ENCODE results near the gene HGF.

GRCh38 chr7:81698965-81699364 lies 70.9 kb downstream of the HGF start:
- no peak for TF ChIP-seq CTCF (IDR thresholded peaks at IDR 0.05)
- TF ChIP-seq FOXP1 (CRISPR knock-in tag; IDR thresholded peaks at IDR 0.05; ENCODE audit: borderline replicate concordance) = no peak
- TF ChIP-seq ZNF121 (CRISPR knock-in tag; IDR thresholded peaks at IDR 0.05) = no peak
- TF ChIP-seq ZNF232 (CRISPR knock-in tag; IDR thresholded peaks at IDR 0.05) = no peak
- no peak for TF ChIP-seq ATF2 (CRISPR knock-in tag; IDR thresholded peaks at IDR 0.05; ENCODE audit: borderline replicate concordance, low read depth)
- no peak for TF ChIP-seq CREM (CRISPR knock-in tag; IDR thresholded peaks at IDR 0.05)
- TF ChIP-seq USF2 (CRISPR knock-in tag; IDR thresholded peaks at IDR 0.05) = no peak
- TF ChIP-seq CBFB (CRISPR knock-in tag; IDR thresholded peaks at IDR 0.05; ENCODE audit: low read depth) = no peak
- TF ChIP-seq JUN (CRISPR knock-in tag; IDR thresholded peaks at IDR 0.05) = no peak
